WTC11 (cell line): ENCODE data around the gene PBX3. TPM values are rescaled to one million over a fixed set of nuclear protein-coding genes. Genes with fewer than 3 reads are reported as not detected.

Source experiments
- ATAC-seq: fragments of 200-7000 bp; cut with Tn5 transposase; 2 replicates; pipeline ENCODE4 v1.10.0; 2021; ENCODE audit warnings: mild to moderate bottlenecking, moderate library complexity
- CTCF ChIA-PET: fragments of 300-600 bp; sonication (Branson Sonifier 250); formaldehyde crosslinking; loops from one replicate; lab custom pipeline; 2021; ENCODE audit warnings: antibody characterized with exemption; lab: Charles Lee
- POLR2A ChIA-PET: fragments of 350-600 bp; sonication (Branson Sonifier 250); formaldehyde crosslinking; loops from one replicate; lab custom pipeline; 2021; ENCODE audit warnings: antibody characterized with exemption; lab: Charles Lee
- DNase-seq: peaks from one replicate; pipeline ENCODE4 v3.0.0; 2021; ENCODE audit warnings: low spot score
- H3K27ac Mint-ChIP-seq: 2 replicates; pipeline ENCODE4 v1.8.0; 2021; ENCODE audit warnings: mixed read lengths
- H3K27me3 Mint-ChIP-seq: 2 replicates; pipeline ENCODE4 v1.8.0; 2021; ENCODE audit warnings: low read depth, mild to moderate bottlenecking, moderate library complexity, mixed read lengths
- H3K36me3 Mint-ChIP-seq: 2 replicates; pipeline ENCODE4 v1.8.0; 2021; ENCODE audit warnings: mixed read lengths
- H3K4me1 Mint-ChIP-seq: 2 replicates; pipeline ENCODE4 v1.8.0; 2022; ENCODE audit warnings: mixed read lengths
- H3K4me3 Mint-ChIP-seq: 2 replicates; pipeline ENCODE4 v1.8.0; 2021; ENCODE audit warnings: mild to moderate bottlenecking, moderate library complexity, mixed read lengths
- H3K9me3 Mint-ChIP-seq: 2 replicates; pipeline ENCODE4 v1.8.0; 2021; ENCODE audit warnings: mixed read lengths
- ARID4B ChIP-seq: sonication (generic); formaldehyde crosslinking; IDR thresholded peaks from 2 replicates; pipeline ENCODE4 v1.8.0; 2023; ENCODE audit warnings: missing genetic modification reagents, mild to moderate bottlenecking, borderline replicate concordance
- ATF1 ChIP-seq: sonication (generic); formaldehyde crosslinking; IDR thresholded peaks from 2 replicates; pipeline ENCODE4 v1.8.1; 2023; ENCODE audit warnings: mild to moderate bottlenecking, moderate library complexity, missing genetic modification reagents
- ATF2 ChIP-seq: sonication (generic); formaldehyde crosslinking; IDR thresholded peaks from 2 replicates; pipeline ENCODE4 v1.8.1; 2022; ENCODE audit warnings: low read depth, missing genetic modification reagents, borderline replicate concordance
- ATF6 ChIP-seq: sonication (generic); formaldehyde crosslinking; IDR thresholded peaks from 2 replicates; pipeline ENCODE4 v1.8.1; 2023; ENCODE audit warnings: mild to moderate bottlenecking, missing genetic modification reagents
- E2F4 ChIP-seq: sonication (generic); formaldehyde crosslinking; IDR thresholded peaks from 2 replicates; pipeline ENCODE4 v1.8.1; 2022; ENCODE audit warnings: low read depth, mild to moderate bottlenecking, moderate library complexity, missing genetic modification reagents, borderline replicate concordance
- ESRRA ChIP-seq: sonication (generic); formaldehyde crosslinking; IDR thresholded peaks from 2 replicates; pipeline ENCODE4 v1.8.1; 2022; ENCODE audit warnings: mild to moderate bottlenecking, missing genetic modification reagents, borderline replicate concordance
- FOXJ3 ChIP-seq: sonication (generic); formaldehyde crosslinking; IDR thresholded peaks from 2 replicates; pipeline ENCODE4 v1.9.0; 2021; ENCODE audit warnings: missing genetic modification reagents, mild to moderate bottlenecking, borderline replicate concordance
- NR3C1 ChIP-seq: sonication (generic); formaldehyde crosslinking; conservative IDR thresholded peaks from 2 replicates; pipeline ENCODE4 v1.8.1; 2023; ENCODE audit warnings: low read depth, mild to moderate bottlenecking, missing genetic modification reagents
- PRDM15 ChIP-seq: sonication (generic); formaldehyde crosslinking; IDR thresholded peaks from 2 replicates; pipeline ENCODE4 v1.8.0; 2022; ENCODE audit warnings: missing genetic modification reagents
- PRRX2 ChIP-seq: fragments of 250-450 bp; sonication (Bioruptor Pico); IDR thresholded peaks from 2 replicates; pipeline ENCODE4 v1.8.0; 2021; ENCODE audit warnings: mild to moderate bottlenecking
- TEAD1 ChIP-seq: sonication (generic); formaldehyde crosslinking; IDR thresholded peaks from 2 replicates; pipeline ENCODE4 v1.8.0; 2022; ENCODE audit warnings: mild to moderate bottlenecking, missing genetic modification reagents
- ZBTB43 ChIP-seq: sonication (generic); formaldehyde crosslinking; IDR thresholded peaks from 2 replicates; pipeline ENCODE4 v1.8.1; 2023; ENCODE audit warnings: mild to moderate bottlenecking, missing genetic modification reagents
- ZMAT4 ChIP-seq: fragments of 250-450 bp; sonication (Bioruptor Pico); IDR thresholded peaks from 2 replicates; pipeline ENCODE4 v1.9.0; 2021; ENCODE audit warnings: mild to moderate bottlenecking
- ZNF121 ChIP-seq: sonication (generic); formaldehyde crosslinking; IDR thresholded peaks from 2 replicates; pipeline ENCODE4 v1.8.0; 2023; ENCODE audit warnings: missing genetic modification reagents
- ZNF219 ChIP-seq: sonication (generic); formaldehyde crosslinking; IDR thresholded peaks from 2 replicates; pipeline ENCODE4 v1.8.0; 2023; ENCODE audit warnings: missing genetic modification reagents, mild to moderate bottlenecking, borderline replicate concordance
- ZNF512 ChIP-seq: sonication (generic); formaldehyde crosslinking; IDR thresholded peaks from 2 replicates; pipeline ENCODE4 v1.8.1; 2022; ENCODE audit warnings: missing genetic modification reagents, borderline replicate concordance
- total RNA-seq: library from RNA; stranded (reverse); gene quantifications from 3 replicates; pipeline ENCODE4 v1.2.3, GENCODE V29; 2021

Gene PBX3
- total RNA-seq, 1 experiment from 2014 or later, result 48.5 TPM

- no peak for TF ChIP-seq PRDM15
- TF ChIP-seq PRRX2 (CRISPR knock-in tag), result no peak
- TF ChIP-seq ESRRA (CRISPR knock-in tag), result no peak
- TF ChIP-seq ZBTB43 (CRISPR knock-in tag), result no peak
- TF ChIP-seq ATF1 (CRISPR knock-in tag), result no peak
- no peak for TF ChIP-seq ZNF512
- TF ChIP-seq ARID4B (CRISPR knock-in tag), result no peak
Measured at GRCh38 chr9:125960626-125961025, 213.5 kb downstream of the PBX3 start (continued).

- Mint-ChIP-seq H3K27ac (no peak overlapping the region), H3K9me3 (no peaks in the 10 kb centered on the region), H3K36me3 (peaks cover 42% of the 10 kb centered on the region), H3K4me1 (peaks cover 27% of the 10 kb centered on the region), H3K27me3 (no peaks in the 10 kb centered on the region), H3K4me3 (no peak overlapping the region)
- POLR2A ChIA-PET, result no interaction called here
- peak; percentile 36; the same call in 1 of the 2 replicates for ATAC-seq
- TF ChIP-seq PRRX2 (CRISPR knock-in tag), result no peak
- no peak for TF ChIP-seq TEAD1 (CRISPR knock-in tag)
- no peak for TF ChIP-seq ATF6
- TF ChIP-seq E2F4 (CRISPR knock-in tag), result no peak
- TF ChIP-seq ZMAT4, result no peak
- TF ChIP-seq ZNF219, result no peak
- no peak for TF ChIP-seq ZNF512
- no peak for TF ChIP-seq NR3C1 (CRISPR knock-in tag)
- no peak for TF ChIP-seq FOXJ3 (CRISPR knock-in tag)
- TF ChIP-seq ATF2 (CRISPR knock-in tag), result no peak
- no peak for TF ChIP-seq ZNF121
- CTCF ChIA-PET, result interaction anchor here (0.7 kb wide), 1 partner anchor 10 kb away, joined by 3 read pairs; no protein-coding TSS in a partner anchor
- no peak for DNase-seq
Measured at GRCh38 chr9:125961072-125961471, 213.9 kb downstream of the PBX3 start.
